Suprapubic skin (tissue), 4 donors: ENCODE data around the gene SMAD2. TPM values are rescaled to one million over a fixed set of nuclear protein-coding genes. Genes with fewer than 3 reads are reported as not detected.

Source experiments
- DNase-seq, 2 donors: peaks; one replicate each; pipeline ENCODE4 v3.0.0-alpha.2; 2019; ENCODE audit warnings: low spot score in 2 of 2
- H3K27ac ChIP-seq: fragments of 200-600 bp; sonication (generic); one replicate; pipeline ENCODE4 v1.5.1; 2019
- H3K27me3 ChIP-seq: fragments of 200-600 bp; sonication (generic); one replicate; pipeline ENCODE4 v1.5.1; 2019
- H3K36me3 ChIP-seq: fragments of 200-600 bp; sonication (generic); one replicate; pipeline ENCODE4 v1.5.1; 2019
- H3K4me1 ChIP-seq: fragments of 200-600 bp; sonication (generic); one replicate; pipeline ENCODE4 v1.5.1; 2019
- H3K4me3 ChIP-seq: fragments of 200-600 bp; sonication (generic); one replicate; pipeline ENCODE4 v1.5.1; 2019; ENCODE audit warnings: mild to moderate bottlenecking
- H3K9me3 ChIP-seq: fragments of 200-600 bp; sonication (generic); one replicate; pipeline ENCODE4 v1.5.1; 2019
- CTCF ChIP-seq, 2 donors: fragments of 200-600 bp in 1 of 2; fragments of 450-650 bp in 1 of 2; sonication (generic) in 1 of 2; IDR thresholded peaks; one replicate each; pipeline ENCODE4 v1.5.1; 2016 to 2019; ENCODE audit warnings: antibody characterized with exemption in 2 of 2, mild to moderate bottlenecking in 1 of 2, moderate library complexity in 1 of 2
- EP300 ChIP-seq: sonication (generic); formaldehyde crosslinking; IDR thresholded peaks from one replicate; pipeline ENCODE4 v1.6.1; 2017; ENCODE audit warnings: antibody characterized with exemption
- POLR2A ChIP-seq, 2 donors: fragments of 450-650 bp; IDR thresholded peaks; one replicate each; pipeline ENCODE4 v1.6.1; 2017; ENCODE audit warnings: antibody characterized with exemption in 2 of 2, mild to moderate bottlenecking in 2 of 2, moderate library complexity in 2 of 2
- POLR2AphosphoS5 ChIP-seq, 3 donors: sonication (generic); formaldehyde crosslinking; IDR thresholded peaks; one replicate each; pipeline ENCODE4 v1.6.1; 2017; ENCODE audit warnings: antibody characterized with exemption in 3 of 3
- WGBS: methylation state at CpG from one replicate; pipeline ENCODE4 v1.1.5; 2018; 5-methylcytosine and 5-hydroxymethylcytosine counted together
- total RNA-seq, 4 donors: library from RNA; depleted of rRNA; stranded (reverse); fragments of >200 nt; gene quantifications; one replicate each; pipeline ENCODE4 v1.1.0, GENCODE V29; 2016

The SMAD2 gene
- total RNA-seq, 4 donors from 2014 or later, result 47.5 to 75.9 (median 59.3) TPM

GRCh38 chr18:47912794-47913585, 17.5 kb downstream of the SMAD2 start:
- Histone ChIP-seq H3K4me1 (peaks cover 19% of the 10 kb centered on the region), H3K9me3 (no peaks in the 10 kb centered on the region), H3K27me3 (no peaks in the 10 kb centered on the region), H3K36me3 (no peaks in the 10 kb centered on the region), H3K27ac (no peak overlapping the region), H3K4me3 (no peak overlapping the region)
- WGBS, result 82% methylated on average over 11 of the region's 11 CpGs
- no peak for DNase-seq
- TF ChIP-seq CTCF (IDR thresholded peaks at IDR 0.05) (no peak), POLR2AphosphoS5 (IDR thresholded peaks at IDR 0.05) (no peak), EP300 (no peak), POLR2A (IDR thresholded peaks at IDR 0.05) (no peak)

- Histone ChIP-seq H3K9me3 (no peaks in the 10 kb centered on the region), H3K36me3 (no peaks in the 10 kb centered on the region), H3K4me1 (peaks cover 19% of the 10 kb centered on the region), H3K27ac (no peak overlapping the region), H3K27me3 (no peaks in the 10 kb centered on the region), H3K4me3 (no peak overlapping the region)
- no peak for DNase-seq
- WGBS, result 70% methylated on average over 1 of the region's 1 CpG
- TF ChIP-seq POLR2A (IDR thresholded peaks at IDR 0.05), result no peak
Measured at GRCh38 chr18:47912343-47912742, 18.1 kb downstream of the SMAD2 start.

GRCh38 chr18:47911877-47912276, 18.6 kb downstream of the SMAD2 start:
- H3K36me3 ChIP-seq, result no peaks in the 10 kb centered on the region
- no peak overlapping the region for H3K27ac ChIP-seq
- 66% methylated on average over 4 of the region's 4 CpGs for WGBS
- peaks cover 19% of the 10 kb centered on the region for H3K4me1 ChIP-seq
- DNase-seq, result no peak
- H3K4me3 ChIP-seq, result no peak overlapping the region
- no peaks in the 10 kb centered on the region for H3K27me3 ChIP-seq
- no peaks in the 10 kb centered on the region for H3K9me3 ChIP-seq
- TF ChIP-seq CTCF (IDR thresholded peaks at IDR 0.05), result no peak
- TF ChIP-seq POLR2AphosphoS5 (IDR thresholded peaks at IDR 0.05), result no peak
- TF ChIP-seq POLR2A (IDR thresholded peaks at IDR 0.05), result no peak
- no peak for TF ChIP-seq EP300

GRCh38 chr18:47909484-47909883, 21.0 kb downstream of the SMAD2 start:
- H3K27me3 ChIP-seq, result no peaks in the 10 kb centered on the region
- peaks cover 19% of the 10 kb centered on the region for H3K4me1 ChIP-seq
- H3K9me3 ChIP-seq, result no peaks in the 10 kb centered on the region
- H3K36me3 ChIP-seq, result no peaks in the 10 kb centered on the region
- H3K27ac ChIP-seq, result no peak overlapping the region
- no peak for DNase-seq
- no peak for TF ChIP-seq EP300
- no peak for TF ChIP-seq CTCF (IDR thresholded peaks at IDR 0.05)
- TF ChIP-seq POLR2A (IDR thresholded peaks at IDR 0.05), result no peak
- no peak for TF ChIP-seq POLR2AphosphoS5 (IDR thresholded peaks at IDR 0.05)
- no peak overlapping the region for H3K4me3 ChIP-seq
- 88% methylated on average over 4 of the region's 4 CpGs for WGBS

GRCh38 chr18:47908592-47908991, 21.9 kb downstream of the SMAD2 start:
- Histone ChIP-seq H3K4me1 (peaks cover 14% of the 10 kb centered on the region), H3K27me3 (no peaks in the 10 kb centered on the region)

More at GRCh38 chr18:47908592-47908991, 21.9 kb downstream of the SMAD2 start:
- no peak for DNase-seq
- no peak overlapping the region for H3K27ac ChIP-seq
- H3K36me3 ChIP-seq, result no peaks in the 10 kb centered on the region
- whole genome bisulfite sequencing, result 86% methylated on average over 6 of the region's 6 CpGs
- TF ChIP-seq CTCF (IDR thresholded peaks at IDR 0.05) (no peak), POLR2AphosphoS5 (IDR thresholded peaks at IDR 0.05) (no peak), EP300 (no peak), POLR2A (IDR thresholded peaks at IDR 0.05) (no peak)
- peaks cover 3% of the 10 kb centered on the region for H3K9me3 ChIP-seq
- H3K4me3 ChIP-seq, result no peak overlapping the region
